Smooth muscle cell (in vitro differentiated cells): ENCODE measurements around the gene PLS3. TPM values are rescaled to one million over a fixed set of nuclear protein-coding genes. Genes with fewer than 3 reads are reported as not detected.

Experiments
- DNase-seq: peaks from one replicate; lab custom pipeline; 2025; ENCODE audit not compliant: unreplicated experiment; lab: John Stamatoyannopoulos, UW
- H2AFZ ChIP-seq: fragments of 200-600 bp; sonication (generic); 2 replicates; pipeline ENCODE4 v1.6.0; 2016; ENCODE audit warnings: antibody characterized with exemption, low read depth, mild to moderate bottlenecking
- H3F3A ChIP-seq: fragments of 200-600 bp; sonication (generic); 2 replicates; pipeline ENCODE4 v1.6.0; 2017; ENCODE audit warnings: antibody characterized with exemption, low read depth
- H3K27ac ChIP-seq: fragments of 200-600 bp; sonication (generic); 2 replicates; pipeline ENCODE4 v1.5.1; 2016; ENCODE audit warnings: low read depth, mild to moderate bottlenecking
- H3K27me3 ChIP-seq: fragments of 200-600 bp; sonication (generic); 2 replicates; pipeline ENCODE4 v1.6.1; 2016; ENCODE audit warnings: low read depth, mild to moderate bottlenecking
- H3K36me3 ChIP-seq: fragments of 200-600 bp; sonication (generic); 2 replicates; pipeline ENCODE4 v1.5.1; 2016; ENCODE audit warnings: low read depth
- H3K4me1 ChIP-seq: fragments of 200-600 bp; sonication (generic); 2 replicates; pipeline ENCODE4 v1.5.1; 2016; ENCODE audit warnings: low read depth
- H3K4me2 ChIP-seq: fragments of 200-600 bp; sonication (generic); 2 replicates; pipeline ENCODE4 v1.6.0; 2016; ENCODE audit warnings: mild to moderate bottlenecking
- H3K4me3 ChIP-seq: fragments of 200-600 bp; sonication (generic); 2 replicates; pipeline ENCODE4 v1.5.1; 2016; ENCODE audit warnings: mild to moderate bottlenecking
- H3K79me2 ChIP-seq: fragments of 200-600 bp; sonication (generic); 2 replicates; pipeline ENCODE4 v1.6.0; 2016; ENCODE audit warnings: low read depth, mild to moderate bottlenecking
- H3K9ac ChIP-seq: fragments of 200-600 bp; sonication (generic); 2 replicates; pipeline ENCODE4 v1.6.0; 2016; ENCODE audit warnings: low read depth
- H3K9me3 ChIP-seq: fragments of 200-600 bp; sonication (generic); replicated peaks from 2 replicates; pipeline ENCODE4 v1.5.1; 2016; ENCODE audit warnings: low read depth
- H4K20me1 ChIP-seq: fragments of 200-600 bp; sonication (generic); 2 replicates; pipeline ENCODE4 v1.6.0; 2016; ENCODE audit warnings: low read depth
- CTCF ChIP-seq: fragments of 200-600 bp; sonication (generic); IDR thresholded peaks from 2 replicates; pipeline ENCODE4 v1.5.1; 2017; ENCODE audit warnings: borderline replicate concordance, mild to moderate bottlenecking, antibody characterized with exemption; ENCODE audit not compliant: insufficient read depth, poor library complexity, severe bottlenecking
- WGBS: methylation state at CpG from one replicate; pipeline ENCODE4 v1.1.7; 2016; ENCODE audit warnings: low lambda C conversion rate; 5-methylcytosine and 5-hydroxymethylcytosine counted together
- polyA plus RNA-seq: library from polyadenylated mRNA; unstranded; fragments of >200 nt; fragmentation: Nextera tagmentation; extraction: Ambion mirVana; gene quantifications from 2 replicates; pipeline ENCODE4 v1.2.1, GENCODE V29; 2016
- total RNA-seq: library from RNA; depleted of rRNA; stranded (reverse); fragments of >200 nt; gene quantifications from 2 replicates; pipeline ENCODE4 v1.2.3, GENCODE V29; 2014

Gene PLS3
- total and polyA plus RNA-seq, 2 experiments from 2014 or later = 305 to 609 TPM

GRCh38 chrX:115563633-115564162 is 2.7 kb downstream of the PLS3 start:
- Histone ChIP-seq H3K36me3 (no peaks in the 10 kb centered on the region), H3F3A (peaks cover 13% of the 10 kb centered on the region), H2AFZ (no peak overlapping the region), H3K4me1 (peaks cover 39% of the 10 kb centered on the region), H3K9me3 (no peaks in the 10 kb centered on the region), H3K4me3 (peak overlapping the region; percentile 91), H3K79me2 (peaks cover 75% of the 10 kb centered on the region), H3K27ac (peak overlapping the region; percentile 92), H3K27me3 (no peaks in the 10 kb centered on the region), H3K9ac (peak overlapping the region; percentile 92), H4K20me1 (peaks cover 65% of the 10 kb centered on the region), H3K4me2 (peak overlapping the region; percentile 94)
- no peak for DNase-seq
- WGBS = 76% methylated on average over 4 of the region's 4 CpGs
- TF ChIP-seq CTCF = no peak

- Histone ChIP-seq H3K27ac (peak overlapping the region; percentile 92), H3K79me2 (peaks cover 81% of the 10 kb centered on the region), H3K9ac (peak overlapping the region; percentile 92), H3K4me1 (peaks cover 39% of the 10 kb centered on the region), H4K20me1 (peaks cover 70% of the 10 kb centered on the region), H3K9me3 (no peaks in the 10 kb centered on the region), H3K4me2 (peak overlapping the region; percentile 94), H2AFZ (no peak overlapping the region), H3F3A (peaks cover 13% of the 10 kb centered on the region), H3K27me3 (no peaks in the 10 kb centered on the region), H3K4me3 (peak overlapping the region; percentile 91), H3K36me3 (no peaks in the 10 kb centered on the region)
- no peak for DNase-seq
- TF ChIP-seq CTCF = no peak
- WGBS = 59% methylated on average over 2 of the region's 2 CpGs
These were observed 3.3 kb downstream of the PLS3 start for GRCh38 chrX:115564243-115564642.

GRCh38 chrX:115565888-115566287 is 4.9 kb downstream of the PLS3 start:
- Histone ChIP-seq H3K27ac (no peak overlapping the region), H3F3A (peaks cover 8% of the 10 kb centered on the region), H3K4me2 (peak overlapping the region; percentile 94), H3K4me1 (peaks cover 30% of the 10 kb centered on the region), H4K20me1 (peaks cover 80% of the 10 kb centered on the region), H3K79me2 (peaks cover 97% of the 10 kb centered on the region), H2AFZ (no peak overlapping the region), H3K4me3 (no peak overlapping the region), H3K27me3 (no peaks in the 10 kb centered on the region), H3K9ac (no peak overlapping the region), H3K9me3 (no peaks in the 10 kb centered on the region), H3K36me3 (no peaks in the 10 kb centered on the region)
- TF ChIP-seq CTCF = no peak
- DNase-seq = no peak
- WGBS = 65% methylated on average over 2 of the region's 2 CpGs

- H3K36me3 ChIP-seq = peaks cover 10% of the 10 kb centered on the region
- peaks cover 100% of the 10 kb centered on the region for H3K79me2 ChIP-seq
- no peak for TF ChIP-seq CTCF
- no peak overlapping the region for H3K4me3 ChIP-seq
- no peaks in the 10 kb centered on the region for H3K4me1 ChIP-seq
- H2AFZ ChIP-seq = no peak overlapping the region
- peak overlapping the region; percentile 38 for H3K27ac ChIP-seq
- no peaks in the 10 kb centered on the region for H3F3A ChIP-seq
- peaks cover 69% of the 10 kb centered on the region for H4K20me1 ChIP-seq
- no peak overlapping the region for H3K4me2 ChIP-seq
- no peak overlapping the region for H3K9ac ChIP-seq
- no peaks in the 10 kb centered on the region for H3K27me3 ChIP-seq
- DNase-seq = no peak
- H3K9me3 ChIP-seq = no peaks in the 10 kb centered on the region
These were observed 10.7 kb downstream of the PLS3 start for GRCh38 chrX:115571712-115572111.
